Erythroblast (primary cell): ENCODE measurements around the gene TUBA4B.

Experiments
- DNase-seq, 2 experiments: peaks; one replicate each; lab custom pipeline; 2025; lab: John Stamatoyannopoulos, UW
- GATA1 ChIP-seq: IDR thresholded peaks from 2 replicates; pipeline ENCODE4 v1.6.1; 2011; ENCODE audit warnings: low read depth, mild to moderate bottlenecking, control low read depth, low read length, moderate library complexity
- POLR2A ChIP-seq: IDR thresholded peaks from 2 replicates; pipeline ENCODE4 v1.6.1; 2011; ENCODE audit warnings: mild to moderate bottlenecking, low read length

TUBA4B gene

GRCh38 chr2:219213026-219213415 lies 40.0 kb upstream of the TUBA4B start:
- TF ChIP-seq GATA1, result no peak
- TF ChIP-seq POLR2A, result no peak
- DNase-seq, result no peak

- no peak for DNase-seq
- TF ChIP-seq GATA1 (no peak), POLR2A (no peak)
Observed at GRCh38 chr2:219213486-219214071, 39.5 kb upstream of the TUBA4B start.

DNA sequence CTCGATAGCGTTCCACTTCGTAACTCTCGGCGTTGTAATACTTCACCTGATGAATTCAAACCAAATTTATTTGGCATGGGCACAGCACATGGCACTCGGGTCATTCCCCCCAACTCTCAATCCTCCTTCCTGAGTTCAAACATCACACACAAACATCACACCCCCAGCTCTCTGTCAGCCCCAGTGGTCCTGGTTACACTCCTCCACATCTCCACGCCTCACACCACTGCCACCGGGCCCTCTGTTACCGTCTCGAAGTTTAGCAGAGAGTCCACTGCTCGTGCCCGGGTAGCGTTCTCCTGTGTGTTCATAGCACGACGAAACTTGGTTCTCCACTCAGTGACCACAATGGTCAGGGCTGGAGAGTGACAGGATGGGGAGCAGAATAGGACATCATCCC lies 38.9 kb upstream of the TUBA4B start:
- no peak for DNase-seq
- TF ChIP-seq POLR2A (peak; percentile 11), GATA1 (no peak)

GRCh38 chr2:219214786-219215185 lies 38.3 kb upstream of the TUBA4B start:
- no peak for TF ChIP-seq GATA1
- TF ChIP-seq POLR2A, result no peak
- DNase-seq, result no peak

- TF ChIP-seq GATA1, result no peak
- TF ChIP-seq POLR2A, result no peak
- DNase-seq, result no peak
Observed at GRCh38 chr2:219215871-219216534, 37.0 kb upstream of the TUBA4B start.

- TF ChIP-seq GATA1, result no peak
- no peak for TF ChIP-seq POLR2A
- DNase-seq, result no peak
Observed at GRCh38 chr2:219216535-219216915, 36.5 kb upstream of the TUBA4B start.

DNA sequence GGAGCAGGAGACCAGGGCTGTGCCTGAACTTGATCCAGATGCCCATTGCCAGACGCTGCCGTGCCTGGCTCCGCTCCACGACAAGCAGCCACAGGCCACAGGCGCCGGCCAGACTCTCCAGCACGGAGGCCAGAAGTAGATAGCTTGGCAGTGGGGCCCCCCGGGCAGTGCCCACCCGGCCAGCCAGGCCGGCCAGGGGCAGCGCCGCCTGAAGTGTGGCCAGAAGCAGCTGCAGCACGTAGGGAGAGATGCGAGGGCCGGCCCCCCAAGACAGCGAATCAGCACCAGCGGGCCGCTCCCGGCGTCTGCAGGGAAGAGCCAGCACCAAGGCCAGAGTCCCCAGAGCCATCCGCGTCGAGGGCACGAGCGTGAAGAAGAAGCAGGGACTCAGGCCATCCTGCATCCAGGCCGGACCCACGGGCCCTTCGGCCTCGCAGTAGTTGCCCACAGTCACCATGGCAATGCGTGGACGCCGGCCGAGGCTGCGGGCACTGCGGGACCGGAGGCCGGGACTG lies 34.8 kb upstream of the TUBA4B start:
- no peak for TF ChIP-seq POLR2A
- no peak for TF ChIP-seq GATA1
- DNase-seq, result peak; percentile 86 to 88

- TF ChIP-seq GATA1 (no peak), POLR2A (peak; percentile 95)
- peak; percentile 95 to 97 for DNase-seq
Observed at GRCh38 chr2:219218732-219219701, 34.0 kb upstream of the TUBA4B start, which contains the start of gene ABCB6. TSS of gene ABCB6 (minus strand) at chr2:219218958. CDS start at chr2:219218673, 285 bp downstream.

DNA sequence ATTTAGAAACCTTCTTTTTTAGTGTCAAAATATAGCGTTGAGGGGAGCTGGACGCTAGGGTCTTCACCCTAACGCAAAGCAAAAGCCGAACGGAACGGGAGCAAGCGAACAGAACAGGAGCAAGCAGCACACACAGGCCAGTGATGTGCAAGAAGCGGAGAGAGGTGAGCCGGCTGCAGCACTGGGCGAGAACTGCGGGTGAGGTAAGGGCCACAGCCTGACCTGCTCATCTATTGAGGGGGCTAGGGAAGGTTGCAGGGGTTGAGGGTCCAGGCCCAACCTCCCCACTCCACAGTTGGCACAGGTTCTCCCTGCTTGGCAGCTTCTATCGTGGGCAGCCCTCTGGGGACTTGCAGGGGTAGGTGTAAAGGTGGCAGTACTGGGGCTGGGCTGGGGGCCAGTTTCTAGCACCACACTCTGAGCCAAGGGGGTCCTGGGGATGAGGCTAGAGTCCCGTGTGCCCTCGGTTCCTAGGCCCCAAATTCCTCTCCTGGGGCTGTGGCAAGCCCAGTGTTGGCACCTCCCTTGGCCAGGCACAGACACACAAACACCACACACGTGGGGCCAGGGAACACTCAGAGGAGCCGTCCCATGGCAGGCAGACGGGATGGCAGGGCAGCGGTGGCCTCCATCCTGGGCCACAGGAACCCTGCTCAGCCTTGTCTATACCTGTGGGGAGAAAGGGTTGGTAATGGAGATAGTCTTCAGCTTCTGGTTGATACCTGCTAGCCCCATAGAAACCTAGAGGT lies 33.1 kb upstream of the TUBA4B start:
- no peak for TF ChIP-seq GATA1
- no peak for TF ChIP-seq POLR2A
- DNase-seq, result no peak

GRCh38 chr2:219220652-219221402 lies 32.2 kb upstream of the TUBA4B start:
- TF ChIP-seq POLR2A (no peak), GATA1 (no peak)
- peak in 1 of 2 experiments; percentile 60 for DNase-seq

DNA sequence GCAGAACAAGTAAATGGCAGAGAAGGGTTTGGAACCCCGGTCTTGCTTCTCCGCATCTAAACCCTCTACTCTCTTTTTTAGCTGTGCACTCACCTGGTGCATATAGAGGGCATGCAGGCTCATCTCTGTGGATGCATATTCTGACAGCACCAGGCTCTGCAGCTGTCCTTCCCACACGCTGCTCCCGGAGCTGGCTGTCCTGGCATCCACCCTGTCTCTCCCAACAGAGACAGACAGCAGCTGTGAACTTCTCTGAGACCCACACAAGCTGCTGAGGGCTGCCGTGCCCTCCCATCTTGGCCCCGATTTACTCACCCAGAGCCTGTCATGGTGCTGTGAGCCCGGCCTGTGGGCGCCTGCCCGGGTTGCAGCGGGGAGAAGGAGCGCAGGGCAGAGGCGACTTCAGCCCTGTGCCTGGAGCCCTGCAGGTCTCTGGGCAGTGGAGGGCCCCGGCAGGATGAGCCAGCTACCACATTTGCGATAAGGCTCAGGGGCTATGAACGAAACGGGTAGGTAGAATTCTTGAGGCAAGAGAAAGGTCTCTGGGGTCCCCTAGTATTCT lies 31.0 kb upstream of the TUBA4B start:
- DNase-seq, result no peak
- TF ChIP-seq GATA1, result no peak
- TF ChIP-seq POLR2A, result no peak
